GM18951 (cell line): Measurements from ENCODE around the gene SAP130.

ENCODE experiments used
- POLR2A ChIP-seq: IDR thresholded peaks from 4 replicates; pipeline ENCODE4 v1.6.1; 2011; ENCODE audit warnings: mild to moderate bottlenecking; ENCODE audit not compliant: insufficient read length, insufficient read depth; ENCODE audit errors: extremely low read depth
- in situ Hi-C: fragments of 300-500 bp; cut with MboI; formaldehyde crosslinking; loops from one replicate; pipeline ENCODE4 v1.12.0; 2022; ENCODE audit warnings: low sequenced_read_pairs, mixed read lengths, inconsistent platforms; ENCODE audit not compliant: unreplicated experiment

The SAP130 gene

DNA sequence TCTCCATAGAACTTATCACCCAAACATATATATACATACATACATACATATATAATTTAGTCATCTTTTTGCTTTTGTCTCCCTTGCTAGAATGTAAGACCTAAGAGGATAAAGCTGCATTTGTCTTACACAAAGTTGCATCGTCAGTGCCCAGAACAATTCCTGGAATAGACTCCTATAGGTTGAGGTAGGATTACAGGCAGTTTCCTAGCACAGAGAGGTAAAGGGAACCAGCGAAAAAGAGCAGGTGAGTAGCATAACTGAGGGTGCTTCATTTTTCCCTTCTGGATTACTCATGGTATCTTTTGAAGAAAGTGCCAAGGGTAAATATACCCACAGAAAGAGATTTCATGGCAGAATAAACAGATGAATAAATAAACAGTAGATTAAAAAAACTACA is 74.0 kb downstream of the SAP130 start:
- TF ChIP-seq POLR2A: no peak
- in situ Hi-C loops: no loop called here

DNA sequence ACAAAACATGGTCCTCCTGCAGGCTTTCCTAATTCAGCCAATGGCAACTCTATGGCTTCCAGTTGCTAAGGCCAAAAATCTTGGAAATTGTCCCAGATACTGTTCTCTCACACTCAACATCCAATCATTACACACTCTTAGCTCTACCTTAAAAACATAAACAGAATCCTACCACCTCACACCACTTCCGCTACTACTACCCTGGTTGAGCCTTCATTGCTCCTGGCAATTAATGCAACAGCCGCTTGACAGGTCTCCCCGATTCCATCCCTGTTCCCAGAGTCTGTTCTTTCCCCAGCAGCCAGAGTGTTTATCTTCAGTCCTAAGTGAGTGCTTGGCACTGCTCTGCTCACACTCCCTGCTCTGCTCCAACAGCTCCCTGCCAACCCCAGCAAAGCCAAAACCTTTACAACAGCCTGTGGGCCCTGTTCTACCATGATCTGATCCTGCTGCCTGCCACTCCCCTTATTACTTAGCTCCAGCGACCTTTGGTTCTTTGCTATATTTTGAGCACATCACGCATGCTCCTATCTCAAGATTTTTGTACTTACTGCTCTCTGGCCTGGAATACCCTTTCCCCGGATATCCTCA is 74.6 kb downstream of the SAP130 start:
- in situ Hi-C loops: no loop called here
- TF ChIP-seq POLR2A: no peak

DNA sequence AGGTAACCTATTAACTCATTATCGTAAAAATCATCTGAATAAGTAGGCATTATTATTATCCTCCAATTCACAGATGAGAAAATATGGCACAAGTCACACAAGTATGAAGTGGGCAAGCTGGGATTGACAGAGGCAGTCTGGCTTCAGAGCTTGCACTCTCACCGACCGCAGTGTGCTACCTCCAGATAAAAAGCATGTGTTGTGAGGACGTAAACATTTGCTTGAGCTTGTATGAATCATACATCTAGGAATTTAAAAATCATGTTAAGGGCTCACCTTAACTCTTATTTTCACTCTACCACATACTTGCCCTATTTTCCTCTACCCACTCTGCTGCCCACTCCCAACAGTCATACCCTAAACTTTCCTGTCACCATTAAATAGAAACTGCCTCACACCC is 76.8 kb downstream of the SAP130 start:
- in situ Hi-C loops: no loop called here
- TF ChIP-seq POLR2A: no peak

DNA sequence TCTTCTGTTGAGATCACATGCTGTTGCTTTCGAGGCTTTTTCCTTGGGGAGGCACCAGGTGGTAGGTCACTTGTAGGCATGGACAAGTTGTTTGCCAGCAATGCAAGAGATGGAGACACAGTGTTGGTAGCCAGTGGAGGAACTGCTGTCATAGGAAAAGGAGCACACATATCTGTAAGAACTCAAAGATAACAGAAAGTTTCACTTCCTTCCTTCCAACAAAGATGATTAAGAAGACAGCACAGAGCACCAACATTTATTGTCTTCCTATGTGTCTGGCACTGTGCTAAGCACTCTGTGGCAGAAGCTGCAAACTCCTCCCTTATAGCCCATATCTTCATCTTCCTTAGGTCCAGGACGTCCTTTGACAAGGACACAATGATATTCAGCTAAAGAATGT is 77.6 kb downstream of the SAP130 start:
- no peak for TF ChIP-seq POLR2A
- in situ Hi-C loops: no loop called here

- in situ Hi-C loops: no loop called here
- no peak for TF ChIP-seq POLR2A
Observed at GRCh38 chr2:127945281-127945680, 82.6 kb downstream of the SAP130 start.

DNA sequence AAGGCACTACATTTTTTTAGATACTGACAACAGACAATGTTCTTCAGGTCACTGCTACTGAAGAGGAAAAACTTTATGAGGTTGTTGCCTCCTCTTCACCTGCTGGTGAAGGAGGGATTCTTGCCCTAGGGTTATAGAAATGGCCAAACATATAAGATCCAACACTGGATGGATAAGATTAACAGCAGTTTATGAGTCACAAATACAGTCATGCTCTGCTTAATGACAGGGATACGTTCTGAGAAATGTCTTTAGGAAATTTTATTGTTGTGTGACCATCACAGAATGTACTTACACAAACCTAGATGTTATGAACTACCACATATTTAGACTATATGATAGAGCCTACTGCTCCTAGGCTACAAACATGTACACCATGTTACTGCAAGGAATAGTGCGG is 84.7 kb downstream of the SAP130 start:
- no peak for TF ChIP-seq POLR2A
- in situ Hi-C loops: no loop called here

DNA sequence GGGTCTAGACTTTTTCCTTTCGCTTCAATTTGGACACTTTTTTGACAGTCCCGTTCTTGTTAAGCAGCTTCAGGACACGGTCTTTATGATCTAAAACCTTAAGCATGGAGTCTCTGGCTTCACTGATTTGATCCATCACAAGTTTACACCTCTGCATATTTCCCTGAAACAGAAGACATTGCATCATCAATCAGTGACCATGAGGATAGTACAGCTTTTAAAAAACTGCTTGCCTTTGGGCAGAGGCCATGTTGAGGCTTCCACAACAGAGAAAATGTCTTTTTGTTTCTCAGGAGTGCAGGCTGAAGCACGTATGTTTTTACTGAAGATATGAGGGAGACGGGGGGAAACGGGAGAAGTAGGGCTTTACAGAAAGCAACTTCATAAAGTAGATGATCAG is 85.9 kb downstream of the SAP130 start:
- in situ Hi-C loops: no loop called here
- TF ChIP-seq POLR2A: no peak

GRCh38 chr2:127941461-127941860 is 86.4 kb downstream of the SAP130 start:
- no peak for TF ChIP-seq POLR2A
- in situ Hi-C loops: no loop called here

- in situ Hi-C loops: no loop called here
- TF ChIP-seq POLR2A: no peak
Observed at GRCh38 chr2:127940641-127941040, 87.2 kb downstream of the SAP130 start.

DNA sequence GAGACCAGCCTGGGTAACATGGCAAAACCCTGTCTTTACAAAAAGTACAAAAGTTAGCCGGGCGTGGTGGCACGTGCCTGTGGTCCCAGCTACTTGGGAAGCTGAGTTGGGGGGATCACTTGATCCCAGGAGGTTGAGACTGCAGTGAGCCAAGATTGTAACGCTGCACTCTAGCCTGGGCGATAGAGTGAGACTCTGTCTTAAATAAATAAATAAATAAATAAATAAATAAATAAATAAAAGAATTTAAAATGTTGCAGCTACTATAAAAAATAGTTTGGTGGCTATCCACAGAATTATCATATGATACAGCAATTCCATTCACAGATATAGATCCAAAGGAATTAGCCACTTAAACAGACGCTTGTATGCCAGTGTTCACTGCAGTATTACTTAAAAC is 92.5 kb downstream of the SAP130 start:
- in situ Hi-C loops: no loop called here
- TF ChIP-seq POLR2A: no peak

DNA sequence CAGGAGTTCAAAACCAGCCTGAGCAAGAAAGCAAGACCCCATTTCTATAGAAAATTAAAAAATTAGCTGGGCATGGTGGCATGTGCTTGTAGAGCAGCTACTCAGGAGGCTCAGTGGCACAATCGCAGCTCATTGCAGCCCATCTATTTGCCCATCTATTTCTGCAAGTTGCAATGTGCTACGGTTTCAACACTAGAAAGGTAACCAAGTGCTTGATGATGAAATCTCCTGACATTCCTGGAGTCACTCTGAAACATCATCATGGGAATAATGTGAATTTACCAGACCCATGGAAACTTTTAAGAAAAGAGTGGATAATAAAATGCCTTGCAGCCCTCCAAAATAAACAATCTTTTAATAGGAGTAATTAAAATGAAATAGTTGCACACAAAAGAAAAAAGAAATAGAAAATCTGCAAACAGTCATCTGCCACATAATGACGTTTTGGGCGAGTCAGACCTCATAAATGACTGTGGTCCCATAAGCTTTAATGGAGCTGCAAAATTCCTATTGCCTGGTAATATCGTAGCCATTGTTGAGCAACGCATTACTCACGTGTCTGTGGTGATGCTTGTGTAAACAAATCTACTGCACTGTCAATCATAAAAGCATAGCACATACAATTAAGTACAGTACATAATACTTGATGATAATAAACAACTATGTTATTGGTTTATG is 95.5 kb downstream of the SAP130 start:
- in situ Hi-C loops: no loop called here
- TF ChIP-seq POLR2A: no peak

DNA sequence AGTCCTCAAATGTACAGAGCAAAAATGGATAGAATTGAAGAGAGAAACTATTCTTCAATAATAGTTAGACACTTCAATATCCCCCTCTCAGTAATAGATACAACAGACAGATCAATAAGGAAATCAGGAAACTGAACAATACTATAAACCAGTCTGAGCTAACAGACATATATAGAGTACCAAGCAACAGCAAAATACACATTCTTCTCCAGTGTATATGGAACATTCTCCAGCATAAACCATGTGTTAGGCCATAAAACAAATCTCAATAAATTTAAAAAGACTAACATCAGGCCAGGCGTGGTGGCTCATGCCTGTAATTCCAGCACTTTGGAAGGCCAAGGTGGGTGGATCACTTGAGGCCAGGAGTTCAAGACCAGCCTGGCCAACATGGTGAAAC is 98.4 kb downstream of the SAP130 start:
- in situ Hi-C loops: no loop called here
- TF ChIP-seq POLR2A: no peak

GRCh38 chr2:127927384-127927783 is 100.5 kb downstream of the SAP130 start:
- in situ Hi-C loops: no loop called here
- no peak for TF ChIP-seq POLR2A

- no peak for TF ChIP-seq POLR2A
- in situ Hi-C loops: no loop called here
Observed at GRCh38 chr2:127917916-127918315, 109.9 kb downstream of the SAP130 start.
